Endodermal cell (in vitro differentiated cells): ENCODE data around the gene KCNJ4. TPM values are rescaled to one million over a fixed set of nuclear protein-coding genes. Genes with fewer than 3 reads are reported as not detected.
A peak's percentile ranks its signal among the peaks of the same experiment; 100 is the strongest.

Experiments used
- DNase-seq: peaks from one replicate; pipeline ENCODE4 v3.0.0-alpha.2; 2017
- H3K27ac ChIP-seq: 2 replicates; pipeline ENCODE4 v1.5.1; 2013; ENCODE audit warnings: mild to moderate bottlenecking, low read depth, low read length, moderate library complexity
- H3K27me3 ChIP-seq: 2 replicates; pipeline ENCODE4 v1.6.1; 2013; ENCODE audit warnings: mild to moderate bottlenecking, low read length, moderate library complexity; ENCODE audit not compliant: insufficient read depth, control insufficient read depth, poor library complexity, severe bottlenecking
- H3K36me3 ChIP-seq: 2 replicates; pipeline ENCODE4 v1.7.0; 2013; ENCODE audit warnings: mild to moderate bottlenecking, low read length, moderate library complexity; ENCODE audit not compliant: control insufficient read depth, insufficient read depth
- H3K4me1 ChIP-seq: one replicate; pipeline ENCODE4 v1.7.0; 2013; ENCODE audit warnings: low read length; ENCODE audit not compliant: control insufficient read depth, insufficient read depth
- H3K4me3 ChIP-seq: 2 replicates; pipeline ENCODE4 v1.5.1; 2013; ENCODE audit warnings: mild to moderate bottlenecking, low read length, moderate library complexity
- H3K9ac ChIP-seq: 2 replicates; pipeline ENCODE4 v1.6.1; 2013; ENCODE audit warnings: mild to moderate bottlenecking, low read length, moderate library complexity; ENCODE audit not compliant: poor library complexity, severe bottlenecking; ENCODE audit errors: extremely low read depth
- H3K9me3 ChIP-seq: 2 replicates; pipeline ENCODE4 v1.6.1; 2013; ENCODE audit warnings: mild to moderate bottlenecking, low read length, moderate library complexity; ENCODE audit not compliant: control insufficient read depth
- H3K27ac Mint-ChIP-seq: 2 replicates; pipeline ENCODE4 v1.8.0; 2020; ENCODE audit warnings: mixed read lengths
- H3K27me3 Mint-ChIP-seq: 2 replicates; pipeline ENCODE4 v1.8.0; 2021; ENCODE audit warnings: mild to moderate bottlenecking, mixed read lengths; ENCODE audit not compliant: insufficient read depth
- H3K36me3 Mint-ChIP-seq: 2 replicates; pipeline ENCODE4 v1.8.0; 2020; ENCODE audit warnings: low read depth, mixed read lengths
- H3K4me1 Mint-ChIP-seq: 2 replicates; pipeline ENCODE4 v1.8.0; 2020; ENCODE audit warnings: mixed read lengths
- H3K4me3 Mint-ChIP-seq: 2 replicates; pipeline ENCODE4 v1.8.0; 2020; ENCODE audit warnings: mild to moderate bottlenecking, moderate library complexity, mixed read lengths
- H3K9me3 Mint-ChIP-seq: 2 replicates; pipeline ENCODE4 v1.8.0; 2020; ENCODE audit warnings: mild to moderate bottlenecking, mixed read lengths
- CTCF ChIP-seq: fragments of 200-600 bp; sonication (generic); conservative IDR thresholded peaks from 2 replicates; pipeline ENCODE4 v1.5.0; 2021; ENCODE audit warnings: antibody characterized with exemption, mild to moderate bottlenecking
- WGBS, 2 experiments: methylation state at CpG; one replicate each; pipeline versions ENCODE4 v1.1.5 to v1.1.7; 2013; ENCODE audit warnings: missing lambda C conversion rate in 2 of 2, mixed read lengths in 1 of 2; ENCODE audit not compliant: insufficient coverage in 1 of 2, insufficient read length in 1 of 2; 5-methylcytosine and 5-hydroxymethylcytosine counted together
- total RNA-seq, 2 donors: library from RNA; stranded (reverse); fragmentation: NEBNext Ultra II Directional in 1 of 2; extraction: Animal tissue kit (Norgen Biotek cat#: 25700) in 1 of 2; gene quantifications; 2 replicates in 1 of 2; 3 replicates in 1 of 2; pipeline ENCODE4 v1.2.1, GENCODE V29; 2021

The KCNJ4 gene
- total RNA-seq, 2 donors from 2014 or later: 0.37 to 1.4 TPM

- H3K27me3 ChIP-seq: no peaks in the 10 kb centered on the region
- H3K4me1 ChIP-seq: no peaks in the 10 kb centered on the region
- peak overlapping the region; percentile 75 for H3K27ac Mint-ChIP-seq
- H3K36me3 ChIP-seq: no peaks in the 10 kb centered on the region
- H3K4me1 Mint-ChIP-seq: peaks cover 7% of the 10 kb centered on the region
- H3K36me3 Mint-ChIP-seq: no peaks in the 10 kb centered on the region
- DNase-seq: peak; percentile 80
- no peak overlapping the region for H3K4me3 Mint-ChIP-seq
- H3K4me3 ChIP-seq: no peak overlapping the region
- no peak overlapping the region for H3K27ac ChIP-seq
- no peak for TF ChIP-seq CTCF
- 79 to 80% methylated on average over 13 to 21 of the region's 21 CpGs for WGBS, 2 experiments
- H3K9me3 ChIP-seq: no peaks in the 10 kb centered on the region
- no peaks in the 10 kb centered on the region for H3K9me3 Mint-ChIP-seq
- H3K27me3 Mint-ChIP-seq: no peaks in the 10 kb centered on the region
- H3K9ac ChIP-seq: no peak overlapping the region
Observed at GRCh38 chr22:38422611-38423511, 32.1 kb downstream of the KCNJ4 start.

- TF ChIP-seq CTCF: no peak
- no peak overlapping the region for H3K27ac ChIP-seq
- no peaks in the 10 kb centered on the region for H3K27me3 ChIP-seq
- no peaks in the 10 kb centered on the region for H3K9me3 ChIP-seq
- no peak overlapping the region for H3K4me3 ChIP-seq
- no peaks in the 10 kb centered on the region for H3K9me3 Mint-ChIP-seq
- no peak for DNase-seq
- no peak overlapping the region for H3K9ac ChIP-seq
- WGBS, 2 experiments: 90 to 96% methylated on average over 3 to 4 of the region's 4 CpGs
- H3K27me3 Mint-ChIP-seq: no peaks in the 10 kb centered on the region
- H3K4me1 ChIP-seq: no peaks in the 10 kb centered on the region
- H3K4me1 Mint-ChIP-seq: peaks cover 9% of the 10 kb centered on the region
- no peaks in the 10 kb centered on the region for H3K36me3 ChIP-seq
- no peak overlapping the region for H3K27ac Mint-ChIP-seq
- H3K4me3 Mint-ChIP-seq: no peak overlapping the region
- H3K36me3 Mint-ChIP-seq: no peaks in the 10 kb centered on the region
Observed at GRCh38 chr22:38420734-38421133, 34.3 kb downstream of the KCNJ4 start.

- Mint-ChIP-seq H3K4me1 (peaks cover 9% of the 10 kb centered on the region), H3K9me3 (no peaks in the 10 kb centered on the region), H3K27ac (no peak overlapping the region), H3K36me3 (no peaks in the 10 kb centered on the region), H3K4me3 (no peak overlapping the region), H3K27me3 (no peaks in the 10 kb centered on the region)
- H3K27me3 ChIP-seq: no peaks in the 10 kb centered on the region
- TF ChIP-seq CTCF: no peak
- no peak overlapping the region for H3K27ac ChIP-seq
- DNase-seq: no peak
- no peaks in the 10 kb centered on the region for H3K9me3 ChIP-seq
- H3K4me1 ChIP-seq: no peaks in the 10 kb centered on the region
- H3K4me3 ChIP-seq: no peak overlapping the region
- WGBS, 2 experiments: 90 to 96% methylated on average over 3 to 8 of the region's 8 CpGs
- H3K9ac ChIP-seq: no peak overlapping the region
- no peaks in the 10 kb centered on the region for H3K36me3 ChIP-seq
Observed at GRCh38 chr22:38419858-38420160, 35.2 kb downstream of the KCNJ4 start.
